NCI-H146 treated with DMSO at 0.1 percent for 48 hours (cell line): ENCODE results near the gene SAGE1.
A peak's percentile ranks its signal among the peaks of the same experiment; 100 is the strongest.
"Not testable (repeated sequence)": the region's sequence is repeated elsewhere in the genome, so short reads cannot be mapped to it uniquely, and the experiment has no call there.

Experiments used
- DNase-seq: peaks from one replicate; lab custom pipeline; 2025; ENCODE audit not compliant: unreplicated experiment; lab: John Stamatoyannopoulos, UW

The SAGE1 gene

GRCh38 chrX:135893294-135893817 lies at the start of gene SAGE1, which contains the start of gene CT45A10:
Gene SAGE1, plus strand, starts transcription at chrX:135893716. Its CDS starts 2,527 bp downstream, at chrX:135896243.
Gene CT45A10, minus strand, starts transcription at chrX:135893444. Its CDS starts 8,100 bp downstream, at chrX:135885344.
- DNase-seq: peak; percentile 2

DNA sequence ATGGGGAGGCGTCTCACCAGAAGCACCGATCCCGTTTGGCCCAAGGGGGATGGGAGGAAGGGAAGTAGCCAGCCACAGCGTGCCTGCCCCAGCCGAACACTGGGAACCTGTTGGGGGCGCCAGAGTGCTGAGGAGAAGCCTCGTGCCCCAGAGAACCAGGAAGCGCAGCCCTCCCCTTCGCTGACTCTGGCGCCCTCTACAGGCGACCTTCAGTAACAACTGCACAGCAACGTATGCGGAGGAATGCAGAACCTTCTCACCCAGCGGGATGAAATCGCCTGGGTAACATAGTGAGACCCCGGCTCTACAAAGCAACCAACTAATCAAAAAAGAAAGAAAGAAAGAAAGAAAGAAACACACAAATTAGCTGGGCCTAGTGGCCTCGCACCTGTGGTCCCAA lies 39.1 kb upstream of the SAGE1 start, which contains the start of gene CT45A8:
Gene CT45A8 (minus strand): TSS at position 101 of the 400 bp plus-strand sequence. CDS start 3,755 bp downstream, outside the sequence.
- not testable (repeated sequence) for DNase-seq

DNA sequence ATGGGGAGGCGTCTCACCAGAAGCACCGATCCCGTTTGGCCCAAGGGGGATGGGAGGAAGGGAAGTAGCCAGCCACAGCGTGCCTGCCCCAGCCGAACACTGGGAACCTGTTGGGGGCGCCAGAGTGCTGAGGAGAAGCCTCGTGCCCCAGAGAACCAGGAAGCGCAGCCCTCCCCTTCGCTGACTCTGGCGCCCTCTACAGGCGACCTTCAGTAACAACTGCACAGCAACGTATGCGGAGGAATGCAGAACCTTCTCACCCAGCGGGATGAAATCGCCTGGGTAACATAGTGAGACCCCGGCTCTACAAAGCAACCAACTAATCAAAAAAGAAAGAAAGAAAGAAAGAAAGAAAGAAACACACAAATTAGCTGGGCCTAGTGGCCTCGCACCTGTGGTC lies 21.8 kb upstream of the SAGE1 start, which contains the start of gene CT45A9:
Gene CT45A9 (minus strand): TSS at position 101 of the 400 bp plus-strand sequence. CDS start 3,751 bp downstream, outside the sequence.
- DNase-seq: not testable (repeated sequence)

GRCh38 chrX:135882741-135883140 lies 10.8 kb upstream of the SAGE1 start:
- not testable (repeated sequence) for DNase-seq

DNA sequence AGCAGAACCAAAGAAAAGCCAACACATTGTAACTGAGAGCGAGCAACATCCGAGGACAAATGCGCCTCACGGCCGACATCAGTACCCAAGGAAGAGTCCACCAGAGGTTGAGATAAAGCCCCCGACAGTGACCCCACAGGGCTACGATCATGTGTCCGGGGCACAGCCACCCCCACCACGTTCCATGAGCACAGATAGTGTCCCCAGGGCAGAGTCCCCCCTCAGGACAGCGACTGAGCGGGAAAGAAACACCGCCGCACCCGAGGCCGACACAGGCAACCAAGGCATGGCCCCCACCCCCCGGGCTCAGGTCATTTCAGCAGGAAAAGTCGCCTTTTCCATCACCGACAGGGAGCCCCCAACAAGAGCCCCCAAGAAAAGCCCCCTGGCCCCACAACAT lies 5.3 kb upstream of the SAGE1 start:
- DNase-seq: not testable (repeated sequence)

- DNase-seq: not testable (repeated sequence)
These were observed 4.5 kb upstream of the SAGE1 start for GRCh38 chrX:135888976-135889375.

GRCh38 chrX:135890087-135890585 lies 3.4 kb upstream of the SAGE1 start:
- no peak for DNase-seq

DNA sequence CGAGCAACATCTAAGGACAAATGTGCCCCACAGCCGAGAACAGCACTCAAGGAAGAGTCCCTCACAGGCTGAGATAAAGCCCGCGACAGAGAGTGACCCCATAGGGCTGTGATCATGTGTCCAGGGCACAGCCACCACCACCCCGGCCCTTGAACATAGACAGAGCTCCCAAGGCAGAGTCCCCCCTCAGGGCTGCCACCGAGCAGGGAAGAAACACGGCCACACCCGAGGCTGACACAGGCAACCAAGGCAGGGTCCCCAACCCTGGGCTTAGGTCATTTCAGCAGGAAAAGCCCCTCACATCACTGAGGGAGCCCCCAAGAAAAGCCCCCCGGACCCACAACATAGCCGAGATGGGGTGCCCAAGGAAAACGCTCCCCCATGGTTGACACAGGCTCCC lies 735 bp upstream of the SAGE1 start:
- no peak for DNase-seq

DNA sequence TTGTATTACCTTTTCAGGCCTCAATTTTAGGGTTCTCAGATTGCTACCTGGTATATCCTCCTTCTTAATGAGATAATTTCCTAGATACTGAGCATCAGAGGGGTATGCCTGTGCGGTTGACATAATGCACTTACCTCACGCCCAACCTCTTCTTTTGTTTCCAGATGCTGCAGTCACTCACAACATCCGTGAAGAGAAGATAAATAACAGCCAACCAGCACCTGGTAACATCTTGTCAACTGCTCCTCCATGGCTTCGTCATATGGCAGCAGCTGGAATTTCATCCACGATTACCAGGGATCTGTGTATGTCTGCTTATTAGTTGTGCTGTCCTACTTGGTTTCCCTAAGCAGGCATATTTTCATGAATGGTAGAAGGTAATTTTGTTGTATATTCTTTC lies 16.7 kb downstream of the SAGE1 start:
- no peak for DNase-seq

DNA sequence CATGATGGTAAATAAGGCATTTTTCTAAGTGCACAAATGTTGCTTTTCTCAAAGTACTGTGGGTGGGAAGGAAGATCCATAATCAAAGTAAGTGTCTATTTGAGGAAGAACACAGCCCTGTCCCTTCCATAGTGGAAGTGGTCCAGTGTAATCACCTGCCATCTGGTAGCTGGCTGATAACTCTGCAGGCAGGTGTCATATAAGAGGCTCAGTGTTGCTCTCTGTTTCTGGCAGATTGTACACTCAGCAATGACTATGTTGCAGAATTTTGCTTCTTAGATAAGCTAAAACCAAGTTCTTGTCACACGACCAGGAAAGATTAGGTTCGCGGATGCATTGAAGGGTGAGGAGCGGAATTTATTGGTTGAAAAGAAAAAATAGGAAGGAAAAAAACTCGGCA lies 20.9 kb downstream of the SAGE1 start:
- DNase-seq: no peak

DNA sequence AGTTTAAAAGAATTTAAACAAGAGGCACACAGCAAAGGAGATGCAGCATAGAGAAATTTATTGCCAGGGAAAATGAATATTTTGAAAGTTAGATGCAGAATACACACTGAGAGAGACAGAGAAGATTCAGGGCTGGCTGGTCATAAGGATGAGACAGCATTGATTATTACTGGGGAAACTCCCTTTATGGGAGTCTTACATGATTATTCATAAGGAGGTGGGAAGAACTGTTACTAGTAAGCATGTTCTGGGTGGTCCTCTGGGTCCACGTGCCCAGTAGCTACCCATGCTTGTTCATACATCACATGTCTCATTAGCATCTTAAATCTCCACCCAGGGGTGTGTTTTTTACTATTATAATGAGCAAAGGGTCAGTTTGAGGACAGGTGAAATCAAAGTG lies 27.0 kb downstream of the SAGE1 start:
- DNase-seq: not testable (repeated sequence)

GRCh38 chrX:135923353-135923752 lies 29.8 kb downstream of the SAGE1 start:
- no peak for DNase-seq

DNA sequence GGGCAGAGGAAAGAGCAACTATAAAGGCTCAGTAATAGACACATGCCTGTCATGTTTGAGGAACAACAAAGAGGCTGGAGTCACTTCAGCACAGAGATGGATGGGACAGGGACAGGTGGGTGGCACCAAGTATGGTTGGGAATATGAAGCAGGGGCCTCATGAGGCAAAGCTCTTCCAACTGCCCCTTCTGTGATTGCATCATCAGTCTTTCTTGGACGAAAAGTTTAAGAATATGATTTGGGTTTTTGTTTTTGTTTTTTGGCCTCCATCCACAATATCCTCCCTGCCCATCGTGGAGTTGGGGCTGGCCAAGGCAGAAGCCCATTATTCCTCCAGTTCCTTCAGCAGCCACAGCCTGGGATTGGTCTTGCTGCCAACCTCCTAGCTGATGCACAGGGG lies 34.4 kb downstream of the SAGE1 start:
- no peak for DNase-seq

DNA sequence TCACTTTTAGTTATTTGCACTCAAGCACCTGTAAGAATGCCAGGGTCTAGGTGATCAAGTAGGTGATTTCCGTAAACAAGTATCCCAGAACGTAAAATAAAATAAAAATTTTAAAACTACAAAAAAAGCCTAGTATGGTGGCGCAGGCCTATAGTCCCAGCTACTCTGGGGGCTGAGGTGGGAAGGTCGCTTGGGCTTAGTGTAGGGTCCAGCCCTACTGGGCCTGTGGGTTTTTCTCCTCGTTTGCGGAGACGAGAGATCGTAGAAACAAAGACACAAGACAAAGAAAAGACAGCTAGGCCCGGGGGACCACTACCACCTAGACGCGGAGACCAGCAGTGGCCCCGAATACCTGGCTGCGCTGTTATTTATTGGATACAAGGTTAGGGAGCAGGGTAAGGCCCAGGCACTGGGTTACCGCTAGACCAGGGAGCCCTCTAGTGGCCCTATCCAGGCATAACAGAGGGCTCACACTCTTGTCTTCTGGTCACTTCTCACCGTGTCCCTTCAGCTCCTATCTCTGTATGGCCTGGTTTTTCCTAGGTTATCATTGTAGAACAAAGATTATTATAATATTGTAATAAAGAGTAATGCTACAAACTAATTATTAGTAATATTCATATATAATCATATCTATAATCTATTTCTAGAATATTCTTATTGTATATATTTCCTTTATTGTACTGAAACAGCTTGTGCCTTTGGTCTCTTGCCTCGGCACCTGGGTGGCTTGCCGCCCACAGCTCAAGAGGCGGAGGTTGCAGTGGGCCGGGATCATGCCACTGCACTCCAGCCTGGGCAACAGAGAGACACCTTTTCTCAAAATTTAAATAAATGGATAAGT lies 38.4 kb downstream of the SAGE1 start:
- no peak for DNase-seq

DNA sequence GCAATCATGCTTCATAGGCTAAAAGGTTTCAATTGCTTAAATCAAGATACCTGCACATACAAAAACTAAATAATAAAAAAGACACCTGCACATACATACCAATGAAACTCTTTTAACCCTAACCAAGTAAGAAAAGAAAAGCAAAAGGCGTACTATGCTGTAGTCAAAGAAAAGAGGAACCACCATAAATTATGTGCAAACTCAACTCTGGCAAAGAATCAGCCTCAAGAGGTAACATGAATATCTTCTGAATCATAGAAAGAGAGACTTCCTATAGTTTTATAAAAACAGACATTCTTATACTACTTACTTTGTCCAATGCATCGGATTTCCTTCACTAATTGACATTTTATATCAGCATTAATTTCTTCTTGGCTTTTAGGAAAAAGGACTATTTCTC lies 51.0 kb downstream of the SAGE1 start:
- no peak for DNase-seq

GRCh38 chrX:135951291-135951690 lies 57.8 kb downstream of the SAGE1 start:
- no peak for DNase-seq
